ENCODE data around the gene TANC1. TPM values are rescaled to one million over a fixed set of nuclear protein-coding genes. Genes with fewer than 3 reads are reported as not detected.

Gene TANC1
- total and polyA plus RNA-seq, 12 donors: 17.8 to 90.5 (median 70.0) TPM

DNA sequence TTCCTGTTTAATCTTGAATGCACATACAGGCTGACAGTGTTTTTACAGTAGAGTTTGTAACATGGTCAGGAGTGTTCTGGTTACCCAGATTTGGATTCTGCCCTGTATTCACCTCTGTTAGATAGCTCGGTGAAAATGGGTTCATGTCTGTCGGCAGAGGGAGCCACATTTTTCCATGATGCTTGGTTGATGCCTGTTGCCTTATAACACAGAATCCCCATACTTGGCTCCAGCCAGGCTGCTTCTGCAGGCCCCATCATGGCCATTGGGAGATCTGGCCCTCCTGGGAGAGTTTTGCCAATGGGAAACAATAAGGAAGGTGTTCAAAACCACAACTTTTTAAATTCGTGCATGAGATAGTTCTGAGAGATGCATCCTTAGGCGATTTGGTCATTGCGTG, 240.0 kb downstream of the TANC1 start:
- intact Hi-C loops (cut with DNase I): no loop called here
- TF ChIP-seq, protein P1, sequence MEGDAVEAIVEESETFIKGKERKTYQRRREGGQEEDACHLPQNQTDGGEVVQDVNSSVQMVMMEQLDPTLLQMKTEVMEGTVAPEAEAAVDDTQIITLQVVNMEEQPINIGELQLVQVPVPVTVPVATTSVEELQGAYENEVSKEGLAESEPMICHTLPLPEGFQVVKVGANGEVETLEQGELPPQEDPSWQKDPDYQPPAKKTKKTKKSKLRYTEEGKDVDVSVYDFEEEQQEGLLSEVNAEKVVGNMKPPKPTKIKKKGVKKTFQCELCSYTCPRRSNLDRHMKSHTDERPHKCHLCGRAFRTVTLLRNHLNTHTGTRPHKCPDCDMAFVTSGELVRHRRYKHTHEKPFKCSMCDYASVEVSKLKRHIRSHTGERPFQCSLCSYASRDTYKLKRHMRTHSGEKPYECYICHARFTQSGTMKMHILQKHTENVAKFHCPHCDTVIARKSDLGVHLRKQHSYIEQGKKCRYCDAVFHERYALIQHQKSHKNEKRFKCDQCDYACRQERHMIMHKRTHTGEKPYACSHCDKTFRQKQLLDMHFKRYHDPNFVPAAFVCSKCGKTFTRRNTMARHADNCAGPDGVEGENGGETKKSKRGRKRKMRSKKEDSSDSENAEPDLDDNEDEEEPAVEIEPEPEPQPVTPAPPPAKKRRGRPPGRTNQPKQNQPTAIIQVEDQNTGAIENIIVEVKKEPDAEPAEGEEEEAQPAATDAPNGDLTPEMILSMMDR (IDR thresholded peaks at IDR 0.05): no peak
- H3K4me1 ChIP-seq: peaks cover 3 to 37% (median 14%) of the 10 kb centered on the region in 9 donors
- ATAC-seq (no peak), DNase-seq (no peak)
- H3K4me3 ChIP-seq: no peak overlapping the region
- WGBS, 2 donors: 82 to 87% methylated on average over 5 of the region's 5 CpGs
- H3K9me3 ChIP-seq: no peaks in the 10 kb centered on the region
- peaks cover 0 to 75% (median 3%) of the 10 kb centered on the region in 9 donors for H3K36me3 ChIP-seq
- peak overlapping the region in 1 of 10 donors; percentile 65 for H3K27ac ChIP-seq
- H3K27me3 ChIP-seq: no peaks in the 10 kb centered on the region

DNA sequence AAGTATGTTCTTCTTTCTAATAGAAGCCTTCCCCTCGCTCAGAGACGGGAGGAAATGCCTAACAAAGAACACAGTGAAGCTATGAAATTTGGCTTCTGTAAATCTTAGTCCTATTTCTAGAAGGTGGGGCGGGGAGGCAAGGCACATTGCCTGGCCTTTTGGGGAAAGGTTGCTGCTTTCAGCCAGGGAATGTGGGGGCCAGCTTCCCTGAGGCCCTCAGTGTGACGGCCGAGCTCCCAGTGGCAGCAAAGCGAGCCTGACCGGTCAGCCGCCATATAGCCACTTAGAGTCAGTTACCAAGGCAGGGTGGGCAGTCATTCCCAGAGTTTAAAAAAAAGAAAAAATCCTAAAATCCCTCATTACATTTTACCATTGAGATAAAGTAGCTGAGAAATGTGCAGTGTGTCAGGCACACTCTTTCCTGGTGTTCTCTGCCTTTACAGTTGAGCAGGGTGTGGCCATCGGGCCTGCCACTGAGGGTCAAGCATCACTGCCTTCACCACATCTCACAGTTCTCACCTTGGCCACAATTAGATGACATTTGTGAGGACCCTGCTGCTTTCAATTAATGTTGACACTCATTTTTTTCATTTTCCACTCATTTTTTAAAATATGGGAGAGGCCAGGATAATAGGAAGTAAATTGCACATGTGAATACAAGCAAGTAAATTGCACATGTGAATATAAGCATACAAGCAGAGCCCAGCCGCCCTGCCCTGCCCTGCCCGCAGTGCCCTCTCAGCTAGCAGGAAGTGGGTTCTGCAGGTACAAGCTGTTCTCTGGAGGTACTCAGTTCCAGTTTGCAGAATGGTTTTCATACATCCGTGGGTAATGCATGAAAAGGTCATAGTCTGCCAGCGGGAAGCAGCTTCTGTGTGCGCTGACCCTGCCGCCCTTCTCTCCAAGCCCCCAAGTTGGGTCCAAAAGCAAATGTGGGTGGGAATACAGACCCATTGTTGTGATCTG, 241.2 kb downstream of the TANC1 start:
- H3K36me3 ChIP-seq: peaks cover 0 to 75% (median 8%) of the 10 kb centered on the region in 9 donors
- 84 to 89% methylated on average over 15 of the region's 15 CpGs for WGBS, 2 donors
- TF ChIP-seq, protein P1 (IDR thresholded peaks at IDR 0.05): no peak
- no peaks in the 10 kb centered on the region for H3K27me3 ChIP-seq
- no peaks in the 10 kb centered on the region for H3K9me3 ChIP-seq
- DNase-seq (no peak), ATAC-seq (peak in 1 of 8 donors; percentile 30)
- H3K27ac ChIP-seq: peak overlapping the region in 2 of 10 donors; percentile 1 to 65
- intact Hi-C loops (cut with DNase I): no loop called here
- H3K4me3 ChIP-seq: no peak overlapping the region
- H3K4me1 ChIP-seq: peaks cover 3 to 40% (median 11%) of the 10 kb centered on the region in 9 donors

DNA sequence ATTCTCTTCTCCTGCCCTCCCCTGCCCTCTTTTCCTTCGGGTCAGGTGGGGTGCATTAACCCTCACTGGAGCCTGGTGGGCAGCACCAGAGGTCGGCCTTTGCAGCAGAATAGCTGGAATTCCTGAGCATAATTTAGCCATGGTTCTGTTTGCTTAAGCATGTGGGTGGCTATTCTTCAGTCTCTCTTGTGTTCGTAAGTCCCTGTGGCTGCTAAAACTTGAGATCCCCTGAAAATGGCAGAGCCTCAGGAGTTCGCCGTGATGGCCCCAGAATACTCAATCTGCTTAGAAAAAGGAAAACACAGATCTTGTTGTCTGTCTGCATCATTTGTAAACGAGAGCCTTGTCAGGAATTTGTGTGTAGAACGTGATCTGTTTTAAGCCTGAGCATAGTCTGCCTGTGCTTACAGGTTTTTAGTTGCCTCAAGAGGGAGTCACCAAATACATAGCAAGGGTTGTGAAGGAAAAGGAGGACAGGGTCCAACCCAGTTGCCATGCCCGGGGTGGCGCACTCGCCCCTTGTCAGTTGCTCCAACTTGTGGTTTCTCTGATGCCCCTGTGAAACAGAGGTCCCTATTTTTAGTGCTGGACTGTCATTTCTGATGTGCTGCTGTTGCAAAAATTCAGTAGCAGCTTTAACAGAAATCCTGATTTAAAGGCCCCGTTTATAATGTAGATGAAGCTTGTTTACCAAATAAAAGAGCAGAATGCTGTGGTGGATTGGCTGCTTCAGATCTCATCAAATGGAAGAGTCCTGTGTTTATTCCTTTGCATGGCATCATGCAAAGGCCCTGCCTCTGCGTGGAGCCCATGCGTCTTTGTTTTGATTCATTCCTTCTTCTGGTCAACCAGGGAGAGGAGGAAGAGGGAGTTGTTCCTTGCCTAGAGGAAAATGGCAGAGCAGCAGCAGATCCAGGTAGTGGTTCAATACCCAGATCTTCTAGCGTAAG, 243.3 kb downstream of the TANC1 start:
- Histone ChIP-seq H3K27ac (peak overlapping the region in 1 of 10 donors; percentile 26), H3K36me3 (peaks cover 0 to 78% (median 15%) of the 10 kb centered on the region in 9 donors), H3K9me3 (no peaks in the 10 kb centered on the region), H3K27me3 (no peaks in the 10 kb centered on the region), H3K4me1 (peaks cover 0 to 36% (median 11%) of the 10 kb centered on the region in 9 donors), H3K4me3 (no peak overlapping the region)
- intact Hi-C loops (cut with DNase I): no loop called here
- WGBS, 2 donors: 72 to 77% methylated on average over 14 of the region's 14 CpGs
- DNase-seq (no peak), ATAC-seq (no peak)
- TF ChIP-seq, protein P1 (IDR thresholded peaks at IDR 0.05): no peak

DNA sequence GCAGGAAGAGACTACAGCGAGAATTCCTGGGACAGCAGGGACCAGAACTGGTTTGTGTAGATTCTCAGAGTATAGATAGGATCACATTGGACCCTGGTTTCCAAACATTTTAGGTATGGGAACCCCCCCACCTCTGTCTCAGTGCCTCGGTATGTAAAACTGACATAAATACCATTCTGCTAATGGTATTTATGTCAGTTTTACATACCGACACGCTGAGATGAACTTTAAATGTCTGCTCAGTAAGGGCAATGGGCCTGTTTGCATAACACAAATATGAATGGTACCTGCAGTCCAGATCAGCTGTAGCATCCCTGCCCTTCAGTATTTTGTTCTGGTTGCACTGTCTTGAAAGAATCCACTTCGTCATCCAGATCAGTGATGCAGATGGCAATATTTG, 244.9 kb downstream of the TANC1 start:
- WGBS, 2 donors: 92 to 95% methylated on average over 5 of the region's 5 CpGs
- intact Hi-C loops (cut with DNase I): no loop called here
- ATAC-seq (no peak), DNase-seq (no peak)
- H3K4me1 ChIP-seq: peaks cover 0 to 34% (median 11%) of the 10 kb centered on the region in 9 donors
- H3K27ac ChIP-seq: no peak overlapping the region
- H3K9me3 ChIP-seq: no peaks in the 10 kb centered on the region
- no peaks in the 10 kb centered on the region for H3K27me3 ChIP-seq
- H3K36me3 ChIP-seq: peaks cover 0 to 94% (median 30%) of the 10 kb centered on the region in 9 donors
- H3K4me3 ChIP-seq: no peak overlapping the region
- TF ChIP-seq, protein P1 (IDR thresholded peaks at IDR 0.05): no peak
